Neural crest cell (in vitro differentiated cells): ENCODE measurements around the gene WFS1. TPM values are rescaled to one million over a fixed set of nuclear protein-coding genes. Genes with fewer than 3 reads are reported as not detected.

ENCODE experiments used
- DNase-seq: peaks from one replicate; pipeline ENCODE4 v3.0.0; 2021; ENCODE audit warnings: low read depth, mixed read lengths, low spot score
- H3K27ac Mint-ChIP-seq: one replicate; pipeline ENCODE4 v1.8.0; 2021; ENCODE audit warnings: mild to moderate bottlenecking, mixed read lengths; ENCODE audit not compliant: unreplicated experiment
- H3K27me3 Mint-ChIP-seq: 2 replicates; pipeline ENCODE4 v1.8.0; 2021; ENCODE audit warnings: low read depth, mild to moderate bottlenecking, mixed read lengths
- H3K36me3 Mint-ChIP-seq: 2 replicates; pipeline ENCODE4 v1.8.0; 2021; ENCODE audit warnings: low read depth, mild to moderate bottlenecking, mixed read lengths
- H3K4me1 Mint-ChIP-seq: 2 replicates; pipeline ENCODE4 v1.8.0; 2021; ENCODE audit warnings: mixed read lengths
- H3K4me3 Mint-ChIP-seq: one replicate; pipeline ENCODE4 v1.8.0; 2021; ENCODE audit warnings: mild to moderate bottlenecking, mixed read lengths
- H3K9me3 Mint-ChIP-seq: 2 replicates; pipeline ENCODE4 v1.8.0; 2021; ENCODE audit warnings: mixed read lengths
- CTCF ChIP-seq: fragments of 200-600 bp; sonication (generic); conservative IDR thresholded peaks from 2 replicates; pipeline ENCODE4 v1.5.0; 2021; ENCODE audit warnings: antibody characterized with exemption, mild to moderate bottlenecking
- total RNA-seq: library from RNA; stranded (reverse); gene quantifications from 2 replicates; pipeline ENCODE4 v1.2.1, GENCODE V29; 2021

The WFS1 gene
- total RNA-seq, 1 donor from 2014 or later, result 24.8 TPM

GRCh38 chr4:6347511-6348045, 77.9 kb downstream of the WFS1 start:
- H3K4me3 Mint-ChIP-seq, result no peak overlapping the region
- no peak overlapping the region for H3K27ac Mint-ChIP-seq
- H3K4me1 Mint-ChIP-seq, result no peaks in the 10 kb centered on the region
- no peak for TF ChIP-seq CTCF
- no peaks in the 10 kb centered on the region for H3K36me3 Mint-ChIP-seq
- peaks cover 23% of the 10 kb centered on the region for H3K27me3 Mint-ChIP-seq
- no peaks in the 10 kb centered on the region for H3K9me3 Mint-ChIP-seq
- no peak for DNase-seq

GRCh38 chr4:6348408-6348807, 78.8 kb downstream of the WFS1 start:
- H3K27ac Mint-ChIP-seq, result no peak overlapping the region
- no peaks in the 10 kb centered on the region for H3K9me3 Mint-ChIP-seq
- H3K36me3 Mint-ChIP-seq, result no peaks in the 10 kb centered on the region
- H3K4me3 Mint-ChIP-seq, result no peak overlapping the region
- peaks cover 24% of the 10 kb centered on the region for H3K27me3 Mint-ChIP-seq
- no peaks in the 10 kb centered on the region for H3K4me1 Mint-ChIP-seq
- no peak for TF ChIP-seq CTCF
- DNase-seq, result no peak

- Mint-ChIP-seq H3K9me3 (no peaks in the 10 kb centered on the region), H3K4me3 (no peak overlapping the region), H3K4me1 (no peaks in the 10 kb centered on the region), H3K36me3 (no peaks in the 10 kb centered on the region), H3K27ac (no peak overlapping the region), H3K27me3 (peaks cover 22% of the 10 kb centered on the region)
- no peak for TF ChIP-seq CTCF
- DNase-seq, result no peak
These were observed 80.4 kb downstream of the WFS1 start for GRCh38 chr4:6349896-6350603.

- H3K27ac Mint-ChIP-seq, result no peak overlapping the region
- H3K9me3 Mint-ChIP-seq, result no peaks in the 10 kb centered on the region
- no peaks in the 10 kb centered on the region for H3K36me3 Mint-ChIP-seq
- DNase-seq, result no peak
- TF ChIP-seq CTCF, result no peak
- no peak overlapping the region for H3K4me3 Mint-ChIP-seq
- H3K27me3 Mint-ChIP-seq, result peaks cover 19% of the 10 kb centered on the region
- H3K4me1 Mint-ChIP-seq, result no peaks in the 10 kb centered on the region
These were observed 81.0 kb downstream of the WFS1 start for GRCh38 chr4:6350646-6351045.

GRCh38 chr4:6351246-6352000, 81.8 kb downstream of the WFS1 start:
- no peak overlapping the region for H3K27ac Mint-ChIP-seq
- no peak overlapping the region for H3K4me3 Mint-ChIP-seq
- H3K27me3 Mint-ChIP-seq, result peaks cover 19% of the 10 kb centered on the region
- H3K9me3 Mint-ChIP-seq, result no peaks in the 10 kb centered on the region
- TF ChIP-seq CTCF, result no peak
- no peaks in the 10 kb centered on the region for H3K36me3 Mint-ChIP-seq
- DNase-seq, result no peak
- H3K4me1 Mint-ChIP-seq, result no peaks in the 10 kb centered on the region
